Dermis blood vessel endothelial cell (primary cell): ENCODE data around the gene PCDHA11. TPM values are rescaled to one million over a fixed set of nuclear protein-coding genes. Genes with fewer than 3 reads are reported as not detected.

Experiments used
- total RNA-seq: library from RNA; depleted of rRNA; stranded (reverse); fragments of >200 nt; gene quantifications from 2 replicates; pipeline ENCODE4 v1.2.3, GENCODE V29; 2014

PCDHA11 gene
- total RNA-seq, 1 donor from 2014 or later, result 0.17 TPM

Other genes with a start within 250 kb of the PCDHA11 start
- 1.7 and 3.2 TPM in 2 replicates for gene CD14, start 235.8 kb upstream of the PCDHA11 start, total RNA-seq
- 18.0 and 50.2 TPM in 2 replicates for gene TMCO6, start 229.5 kb upstream of the PCDHA11 start, total RNA-seq
- 24.9 and 40.8 TPM in 2 replicates for gene NDUFA2, start 221.3 kb upstream of the PCDHA11 start, total RNA-seq
- 114 and 125 TPM in 2 replicates for gene IK, start 221.1 kb upstream of the PCDHA11 start, total RNA-seq
- gene WDR55, start 204.1 kb upstream of the PCDHA11 start, total RNA-seq, result 41.1 and 45.1 TPM in 2 replicates
- 0.14 and 0.68 TPM in 2 replicates for gene DND1, start 195.4 kb upstream of the PCDHA11 start, total RNA-seq
- gene HARS1, start 177.6 kb upstream of the PCDHA11 start, total RNA-seq, result 53.1 and 73.4 TPM in 2 replicates
- 31.5 and 32.3 TPM in 2 replicates for gene HARS2, start 177.5 kb upstream of the PCDHA11 start, total RNA-seq
- gene ZMAT2, start 168.5 kb upstream of the PCDHA11 start, total RNA-seq, result 55.5 and 62.3 TPM in 2 replicates
- gene PCDHA1, start 82.8 kb upstream of the PCDHA11 start, total RNA-seq, result 0.17 TPM in 1 of 2 replicates, not detected in the other
- gene PCDHA2, start 74.1 kb upstream of the PCDHA11 start, total RNA-seq, result 0.17 TPM in 1 of 2 replicates, not detected in the other
- gene PCDHA3, start 67.9 kb upstream of the PCDHA11 start, total RNA-seq, result 0.14 and 0.17 TPM in 2 replicates
- 0.17 and 0.23 TPM in 2 replicates for gene PCDHA4, start 61.9 kb upstream of the PCDHA11 start, total RNA-seq
- 0.17 TPM in 1 of 2 replicates, not detected in the other for gene PCDHA5, start 47.3 kb upstream of the PCDHA11 start, total RNA-seq
- 0.09 and 0.17 TPM in 2 replicates for gene PCDHA6, start 41.0 kb upstream of the PCDHA11 start, total RNA-seq
- gene PCDHA7, start 34.7 kb upstream of the PCDHA11 start, total RNA-seq, result 0.19 and 0.34 TPM in 2 replicates
- gene PCDHA8, start 27.8 kb upstream of the PCDHA11 start, total RNA-seq, result 0.05 TPM in 1 of 2 replicates, not detected in the other
- under 0.01 TPM in 2 replicates for gene PCDHA9, start 20.6 kb upstream of the PCDHA11 start, total RNA-seq
- 0.09 and 0.17 TPM in 2 replicates for gene PCDHA10, start 13.1 kb upstream of the PCDHA11 start, total RNA-seq
- gene PCDHA12, start 6.4 kb downstream of the PCDHA11 start, total RNA-seq, result 0.17 TPM in 1 of 2 replicates, not detected in the other
- gene PCDHA13, start 13.2 kb downstream of the PCDHA11 start, total RNA-seq, result under 0.01 TPM in 1 of 2 replicates, not detected in the other
- gene PCDHAC1, start 57.3 kb downstream of the PCDHA11 start, total RNA-seq, result under 0.01 and 0.17 TPM in 2 replicates
- gene PCDHAC2, start 97.5 kb downstream of the PCDHA11 start, total RNA-seq, result 0.28 and 0.34 TPM in 2 replicates
- not detected in 2 replicates for gene PCDHB1, start 182.4 kb downstream of the PCDHA11 start, total RNA-seq
- 0.88 and 1.4 TPM in 2 replicates for gene PCDHB2, start 225.7 kb downstream of the PCDHA11 start, total RNA-seq
- 0.51 TPM in 2 replicates for gene PCDHB3, start 231.5 kb downstream of the PCDHA11 start, total RNA-seq